GM21423 (cell line): ENCODE data around the gene CAMTA2.
A peak's percentile ranks its signal among the peaks of the same experiment; 100 is the strongest.

Experiments
- ATAC-seq: cut with Tn5 transposase; IDR thresholded peaks from one replicate; pipeline ENCODE4 v1.9.1; 2021; ENCODE audit warnings: mild to moderate bottlenecking, moderate library complexity; ENCODE audit not compliant: unreplicated experiment

Gene CAMTA2

DNA sequence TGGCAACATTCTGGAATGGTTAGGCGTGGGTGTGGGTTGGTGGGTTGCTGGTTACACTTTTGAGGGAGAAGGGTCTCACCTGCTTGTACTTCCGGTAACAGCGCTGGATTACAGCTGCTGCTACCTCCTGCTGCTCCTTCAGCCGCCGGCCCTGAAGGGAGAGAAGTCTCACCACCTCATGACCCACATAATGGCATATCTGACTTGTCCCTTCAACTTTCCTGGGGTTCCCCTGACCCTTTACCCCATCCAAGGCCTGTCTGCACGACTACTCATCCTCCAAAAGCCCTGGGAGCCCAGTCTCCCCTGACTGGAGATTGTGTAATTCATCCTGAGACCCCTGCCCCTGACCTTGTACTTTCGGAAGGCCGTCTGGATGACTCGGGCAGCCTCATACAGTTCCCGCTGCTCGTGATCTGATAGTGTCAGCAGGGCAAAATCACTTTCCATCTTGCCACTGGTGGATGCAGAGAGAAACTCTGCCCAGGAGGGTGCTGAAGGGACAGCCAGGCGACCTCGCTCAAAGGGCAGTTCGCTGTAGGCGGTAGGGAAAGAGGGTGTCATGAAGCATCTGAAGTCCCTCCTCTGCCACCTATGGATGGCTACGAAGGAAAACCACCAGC, 17.8 kb downstream of the CAMTA2 start:
- ATAC-seq: no peak

- ATAC-seq: no peak
Measured at GRCh38 chr17:4969047-4969550, 18.4 kb downstream of the CAMTA2 start.

DNA sequence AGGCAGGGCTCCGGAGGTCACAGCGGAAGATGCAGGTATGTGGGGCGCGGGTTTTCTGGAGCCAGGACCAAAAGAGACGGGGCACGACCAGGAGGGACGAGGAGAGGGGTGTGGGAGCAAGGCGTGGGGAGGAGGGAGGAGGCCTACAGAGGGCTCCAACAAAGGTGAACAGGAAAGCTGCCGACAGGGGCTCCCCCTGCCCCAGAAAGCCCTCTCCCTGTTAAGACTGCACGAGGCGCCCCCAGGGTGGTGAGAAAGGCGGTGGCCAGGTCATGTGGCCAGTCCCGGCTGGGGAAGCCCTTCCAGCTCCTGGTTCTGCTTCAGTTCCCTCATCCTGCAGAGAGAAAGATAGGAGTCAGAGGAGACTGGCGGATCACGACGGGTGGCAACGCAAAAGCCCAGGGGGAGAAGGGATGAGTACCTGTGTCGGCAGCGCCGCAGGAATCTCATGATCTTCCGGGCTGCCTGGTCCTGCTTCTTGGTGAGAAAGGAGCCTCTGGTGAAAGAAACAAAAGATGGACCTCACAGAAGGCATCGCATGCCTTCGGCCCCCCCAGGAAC, 18.9 kb downstream of the CAMTA2 start:
- ATAC-seq: no peak

DNA sequence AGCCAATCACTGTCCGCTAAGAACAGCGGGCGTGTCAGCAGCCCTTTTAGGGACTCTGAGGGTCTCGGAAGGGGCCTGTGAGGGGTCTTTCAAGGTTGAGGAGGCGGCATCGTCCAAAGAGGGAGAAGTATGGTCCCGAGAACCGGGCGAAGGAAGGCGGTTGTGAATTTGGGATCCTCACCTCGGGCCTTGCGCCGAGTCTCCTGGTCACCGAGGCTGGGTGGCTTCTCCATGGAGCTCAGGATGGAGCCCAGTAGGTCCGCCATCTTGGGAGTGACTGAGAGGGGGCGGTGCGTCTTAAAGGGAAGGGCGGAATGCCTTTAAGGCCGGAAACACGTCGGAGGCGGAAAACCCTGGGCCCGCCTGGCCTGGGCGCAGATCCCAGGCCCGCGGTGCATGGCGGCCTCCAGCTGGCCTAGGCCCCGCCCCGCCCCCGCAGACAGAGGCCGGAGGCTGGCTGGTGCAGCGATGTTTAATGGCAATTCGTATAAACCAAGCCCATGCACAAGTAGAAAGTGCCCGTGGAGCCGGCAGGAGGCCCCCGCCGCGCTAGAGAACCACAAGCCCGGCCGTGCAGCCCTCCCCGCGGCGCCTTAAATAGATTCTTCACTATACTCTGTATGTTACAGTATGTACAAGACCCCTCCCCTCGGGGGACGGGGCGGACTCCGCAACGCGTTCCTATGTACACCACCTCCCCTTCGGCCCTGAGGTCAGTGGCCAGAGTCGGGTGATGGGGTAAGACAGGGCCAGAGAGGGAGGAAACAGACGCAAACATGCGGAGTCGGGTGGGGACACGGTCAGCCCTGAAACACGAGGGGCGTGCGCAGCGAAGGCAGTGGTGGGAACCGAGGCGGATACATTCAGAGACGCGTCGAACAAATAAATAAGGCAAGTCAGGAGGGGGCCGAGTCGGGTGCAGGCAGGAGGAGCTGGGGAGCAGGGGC, 19.7 kb downstream of the CAMTA2 start, which contains the start of gene SPAG7:
SPAG7 (minus strand) TSS at position 279 of the 947 bp plus-strand sequence; CDS start at position 266, 13 bp downstream.
- peak; percentile 64 for ATAC-seq

DNA sequence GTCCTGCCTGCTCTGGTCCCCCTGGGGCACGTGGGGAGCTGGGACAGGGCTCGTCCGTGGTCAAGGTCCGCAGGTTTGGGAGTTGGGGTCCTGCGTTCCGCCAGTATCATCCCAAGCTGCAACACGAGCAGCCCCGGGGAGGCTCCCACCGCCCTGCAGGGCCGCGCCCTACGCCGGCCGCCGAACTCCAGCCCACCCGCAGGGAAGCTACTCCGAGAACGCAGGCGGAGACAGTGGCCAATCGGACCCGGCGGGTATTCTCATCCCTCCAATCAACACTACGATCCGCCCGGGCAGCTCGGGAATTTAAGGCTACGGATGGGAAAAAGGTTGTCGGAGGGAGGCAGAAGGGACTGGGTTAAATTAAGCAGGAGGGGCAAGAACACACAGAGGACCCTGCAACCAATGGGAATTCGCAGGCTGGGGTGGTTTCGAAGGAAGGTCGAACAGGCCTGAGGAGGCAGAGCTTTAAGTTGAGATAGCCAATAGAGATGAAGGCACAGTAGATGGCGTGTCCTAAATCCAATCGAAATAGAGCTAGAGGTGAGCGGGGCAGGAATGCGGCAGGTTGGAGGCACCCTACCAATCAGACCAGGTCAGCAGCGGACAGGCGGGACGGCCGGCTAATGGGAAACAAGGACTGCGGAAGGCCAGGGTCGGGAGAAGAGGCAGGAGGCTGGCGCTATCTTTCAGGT, 20.5 kb downstream of the CAMTA2 start:
- ATAC-seq: peak; percentile 78

- ATAC-seq: no peak
Measured at GRCh38 chr17:4965311-4965986, 22.0 kb downstream of the CAMTA2 start.

- ATAC-seq: no peak
Measured at GRCh38 chr17:4960279-4960922, 27.1 kb downstream of the CAMTA2 start.

DNA sequence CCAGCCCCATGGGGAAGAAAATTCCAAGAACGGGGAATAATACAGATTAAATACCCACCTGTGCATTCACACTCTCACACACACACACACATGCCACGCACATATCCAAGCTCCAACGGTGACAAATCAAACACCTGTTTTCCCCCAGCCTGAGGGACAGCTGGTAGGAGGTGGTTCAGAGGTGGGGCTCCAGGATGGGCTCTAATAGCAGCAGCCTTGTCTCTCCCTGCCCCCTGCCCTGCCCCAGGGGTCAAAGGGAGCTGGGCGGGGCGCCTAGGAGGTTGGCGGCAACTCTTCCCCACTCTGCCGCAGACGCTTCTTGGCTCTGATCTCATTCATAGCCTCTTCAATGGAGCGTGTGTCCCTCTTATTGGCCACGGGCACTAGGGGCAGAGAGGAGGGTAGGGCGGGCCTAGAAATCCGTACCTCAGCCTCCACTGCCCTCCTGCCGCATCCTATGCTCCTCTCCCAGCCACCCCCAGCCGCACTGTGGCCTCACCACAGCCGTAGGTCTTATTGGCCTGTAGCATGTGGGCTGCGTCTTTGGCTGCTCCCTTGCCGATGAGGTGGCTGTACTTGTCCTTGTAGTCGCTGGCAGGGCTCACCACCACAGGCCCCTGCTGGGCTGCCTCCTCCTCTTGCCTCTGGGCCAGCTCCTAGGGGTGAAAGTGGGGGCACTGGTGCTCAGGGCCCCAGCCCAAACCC, 28.1 kb downstream of the CAMTA2 start:
- ATAC-seq: no peak

- no peak for ATAC-seq
Measured at GRCh38 chr17:4958102-4958501, 29.4 kb downstream of the CAMTA2 start.

- no peak for ATAC-seq
Measured at GRCh38 chr17:4956493-4957061, 30.9 kb downstream of the CAMTA2 start.

GRCh38 chr17:4955091-4955490, 32.4 kb downstream of the CAMTA2 start:
- no peak for ATAC-seq

- no peak for ATAC-seq
Measured at GRCh38 chr17:4953451-4953961, 34.0 kb downstream of the CAMTA2 start.

GRCh38 chr17:4951486-4951885, 36.0 kb downstream of the CAMTA2 start:
- no peak for ATAC-seq

GRCh38 chr17:4950746-4951204, 36.7 kb downstream of the CAMTA2 start, which contains the start of gene ENO3:
Gene ENO3, plus strand, starts transcription at chr17:4951119. Its CDS starts 711 bp downstream, at chr17:4951830.
- ATAC-seq: no peak

DNA sequence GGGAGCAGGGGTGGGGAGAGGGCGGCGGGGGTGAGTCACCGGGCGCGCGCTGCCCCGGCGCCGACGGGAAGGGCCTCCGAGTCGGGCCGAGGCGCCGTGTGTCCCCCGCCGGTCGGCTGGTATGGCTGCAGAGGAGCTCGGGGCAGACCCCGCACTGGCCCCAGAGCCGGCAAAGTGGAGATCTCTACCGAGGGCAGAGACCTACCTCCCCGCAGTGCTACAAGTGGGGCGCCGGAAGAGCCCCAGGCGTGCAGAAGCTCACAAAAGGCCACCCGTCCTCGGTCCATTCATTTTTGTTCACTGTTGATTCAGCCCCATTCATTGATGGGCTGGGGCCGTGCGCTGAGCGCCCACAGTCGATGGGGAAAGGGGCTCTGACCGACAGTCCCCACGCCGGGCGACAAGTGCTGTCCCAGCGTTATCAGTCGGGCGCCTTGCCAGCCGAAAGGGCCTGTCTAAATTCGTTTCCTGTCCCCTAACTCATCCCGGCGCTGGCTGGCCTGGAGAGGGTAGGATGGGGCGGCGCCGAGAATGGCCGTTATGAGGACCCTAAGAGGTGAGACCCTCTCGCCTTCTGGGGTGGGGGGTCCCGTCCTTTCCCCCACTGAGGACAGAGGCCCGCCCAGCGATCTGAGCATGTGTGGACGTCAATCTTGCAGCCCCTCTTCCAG, 37.3 kb downstream of the CAMTA2 start:
- peak; percentile 16 for ATAC-seq

DNA sequence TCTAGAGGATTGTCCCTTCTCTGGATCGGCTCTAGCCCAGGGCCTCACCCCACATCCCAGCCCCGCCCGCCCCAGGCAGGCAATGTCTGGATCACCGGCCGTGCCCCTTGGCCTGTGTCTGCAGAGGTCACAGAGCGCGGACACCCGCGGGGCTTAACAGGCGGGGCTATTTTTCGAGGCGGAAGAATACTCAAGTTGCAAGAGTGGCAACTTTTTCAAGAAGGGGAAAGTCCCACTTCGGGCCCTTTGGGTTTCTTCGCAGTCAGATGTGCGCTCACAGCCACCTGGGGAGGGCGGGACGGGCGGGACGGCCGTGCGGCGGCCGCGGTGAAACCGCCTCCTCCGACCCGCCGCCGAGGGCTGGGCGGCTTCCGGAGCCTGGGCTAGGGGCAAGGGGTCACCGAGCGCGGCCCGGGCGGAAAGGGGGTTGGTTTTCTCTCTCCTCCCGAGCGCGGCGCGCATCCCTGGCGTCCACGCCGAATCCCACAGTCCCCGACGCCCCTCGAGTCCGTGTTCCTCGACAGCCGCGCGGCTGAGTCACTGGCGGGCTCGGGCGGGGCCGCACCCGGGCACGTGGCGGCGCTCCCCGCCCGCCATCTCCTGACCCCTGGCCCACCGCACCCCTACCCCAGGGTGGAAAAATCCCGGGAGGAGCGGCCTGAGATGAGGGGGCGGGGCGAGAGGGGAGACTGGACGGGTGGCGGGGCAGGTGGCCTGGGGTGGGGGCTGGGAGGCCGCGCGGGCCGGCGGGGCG, 38.0 kb downstream of the CAMTA2 start:
- peak; percentile 27 for ATAC-seq

DNA sequence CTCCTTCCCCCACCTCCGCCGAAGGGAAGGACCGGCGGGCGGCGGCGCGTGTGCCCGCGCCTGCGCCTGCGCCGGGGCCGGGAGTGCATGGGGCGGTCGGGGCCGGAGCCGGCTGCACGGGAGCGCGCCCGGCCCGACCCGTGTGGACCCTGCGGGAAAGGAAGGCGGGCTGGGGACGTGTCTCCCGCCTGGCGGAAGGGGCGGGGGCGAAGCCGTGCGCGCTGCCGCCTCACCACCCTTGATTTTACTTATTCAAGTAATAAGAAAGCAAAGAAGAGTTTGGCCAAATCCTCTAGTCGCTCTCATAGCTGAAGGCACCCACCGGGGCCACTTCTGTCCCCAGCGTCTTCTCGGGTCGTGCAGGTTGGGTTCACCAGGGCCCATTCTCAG, 38.5 kb downstream of the CAMTA2 start:
- peak; percentile 32 for ATAC-seq
